Measurements from ENCODE around the gene ARFRP1.

DNA sequence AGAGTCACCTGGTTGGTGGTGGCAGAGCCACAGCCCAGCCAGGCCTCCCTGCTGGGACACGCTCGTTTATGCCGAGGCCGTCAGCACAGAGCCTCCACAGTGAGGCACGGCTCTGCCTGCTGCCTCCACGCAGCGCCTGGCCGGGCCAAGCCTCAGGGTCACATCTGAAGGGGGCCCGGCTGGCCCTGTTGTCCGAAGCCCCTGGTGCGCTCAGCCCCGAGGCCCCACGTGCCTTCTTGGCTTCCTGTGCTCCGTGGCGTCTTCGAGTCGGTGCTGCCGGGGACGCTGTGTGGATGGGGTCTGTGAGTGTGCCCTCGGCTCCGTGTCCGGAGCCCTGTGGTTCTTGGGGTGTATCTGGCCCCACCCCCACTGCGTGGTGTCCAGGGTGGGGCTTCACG lies 21.7 kb downstream of the ARFRP1 start:
- TF ChIP-seq POLR2A (IDR thresholded peaks at IDR 0.05) (no peak), POLR2AphosphoS5 (IDR thresholded peaks at IDR 0.05) (no peak)
- TF ChIP-seq, protein P1, sequence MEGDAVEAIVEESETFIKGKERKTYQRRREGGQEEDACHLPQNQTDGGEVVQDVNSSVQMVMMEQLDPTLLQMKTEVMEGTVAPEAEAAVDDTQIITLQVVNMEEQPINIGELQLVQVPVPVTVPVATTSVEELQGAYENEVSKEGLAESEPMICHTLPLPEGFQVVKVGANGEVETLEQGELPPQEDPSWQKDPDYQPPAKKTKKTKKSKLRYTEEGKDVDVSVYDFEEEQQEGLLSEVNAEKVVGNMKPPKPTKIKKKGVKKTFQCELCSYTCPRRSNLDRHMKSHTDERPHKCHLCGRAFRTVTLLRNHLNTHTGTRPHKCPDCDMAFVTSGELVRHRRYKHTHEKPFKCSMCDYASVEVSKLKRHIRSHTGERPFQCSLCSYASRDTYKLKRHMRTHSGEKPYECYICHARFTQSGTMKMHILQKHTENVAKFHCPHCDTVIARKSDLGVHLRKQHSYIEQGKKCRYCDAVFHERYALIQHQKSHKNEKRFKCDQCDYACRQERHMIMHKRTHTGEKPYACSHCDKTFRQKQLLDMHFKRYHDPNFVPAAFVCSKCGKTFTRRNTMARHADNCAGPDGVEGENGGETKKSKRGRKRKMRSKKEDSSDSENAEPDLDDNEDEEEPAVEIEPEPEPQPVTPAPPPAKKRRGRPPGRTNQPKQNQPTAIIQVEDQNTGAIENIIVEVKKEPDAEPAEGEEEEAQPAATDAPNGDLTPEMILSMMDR (IDR thresholded peaks at IDR 0.05) = no peak

Data from stomach (tissue), 4 donors.